GM18858 (cell line): ENCODE data around the gene ERAP2.
"Not testable (repeated sequence)": the region's sequence is repeated elsewhere in the genome, so short reads cannot be mapped to it uniquely, and the experiment has no call there.

Experiments used
- ATAC-seq: cut with Tn5 transposase; IDR thresholded peaks from one replicate; pipeline ENCODE4 v1.9.1; 2021; ENCODE audit not compliant: unreplicated experiment

Gene ERAP2

DNA sequence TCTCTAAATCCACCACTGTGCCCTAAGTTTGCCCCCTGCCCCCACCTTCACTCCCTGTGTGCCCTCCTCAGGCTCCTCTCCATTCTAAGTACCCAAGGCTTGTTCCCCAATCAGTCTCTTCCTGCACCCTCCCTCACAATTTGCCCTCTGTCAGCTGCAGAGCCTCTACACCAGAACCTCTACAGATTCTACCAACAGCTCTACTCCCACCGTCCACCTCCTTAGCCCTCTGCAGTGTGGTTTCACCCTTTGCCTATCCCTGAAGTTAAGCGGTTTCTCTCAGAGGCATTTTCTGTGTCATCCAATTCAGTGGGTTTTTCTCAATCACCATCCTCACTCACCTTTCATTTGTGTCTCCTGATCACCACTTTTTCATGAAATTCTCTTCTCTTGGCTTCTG lies 13.2 kb upstream of the ERAP2 start:
- no peak for ATAC-seq

DNA sequence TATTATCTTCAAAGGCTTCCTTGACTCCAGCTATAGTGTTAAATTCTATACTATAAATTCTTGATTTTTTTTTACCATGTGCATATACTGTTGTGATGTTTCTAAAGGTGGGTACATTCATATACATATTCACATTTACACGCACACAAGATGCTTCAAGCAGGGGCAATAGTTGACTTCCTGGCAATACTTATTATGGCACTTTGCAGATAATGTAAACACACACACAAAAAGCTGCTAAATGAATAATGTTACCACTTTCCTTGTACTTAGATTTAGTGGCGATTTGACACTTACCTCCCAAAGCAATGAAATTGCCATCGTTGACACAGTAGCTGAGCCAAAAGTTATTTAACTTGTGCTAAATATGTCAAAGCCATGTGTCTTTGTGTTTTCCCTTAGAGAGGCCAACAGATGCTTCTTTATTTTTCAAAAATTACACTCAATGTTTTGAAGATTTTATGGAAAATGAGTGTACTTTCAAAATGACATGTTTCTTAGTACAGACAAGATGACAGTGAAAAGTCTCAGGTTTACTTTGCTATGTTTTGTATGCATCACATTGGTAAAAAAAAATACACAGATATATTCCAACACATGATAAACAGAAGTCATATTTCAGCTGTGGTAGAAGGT lies 12.2 kb upstream of the ERAP2 start:
- ATAC-seq: no peak

DNA sequence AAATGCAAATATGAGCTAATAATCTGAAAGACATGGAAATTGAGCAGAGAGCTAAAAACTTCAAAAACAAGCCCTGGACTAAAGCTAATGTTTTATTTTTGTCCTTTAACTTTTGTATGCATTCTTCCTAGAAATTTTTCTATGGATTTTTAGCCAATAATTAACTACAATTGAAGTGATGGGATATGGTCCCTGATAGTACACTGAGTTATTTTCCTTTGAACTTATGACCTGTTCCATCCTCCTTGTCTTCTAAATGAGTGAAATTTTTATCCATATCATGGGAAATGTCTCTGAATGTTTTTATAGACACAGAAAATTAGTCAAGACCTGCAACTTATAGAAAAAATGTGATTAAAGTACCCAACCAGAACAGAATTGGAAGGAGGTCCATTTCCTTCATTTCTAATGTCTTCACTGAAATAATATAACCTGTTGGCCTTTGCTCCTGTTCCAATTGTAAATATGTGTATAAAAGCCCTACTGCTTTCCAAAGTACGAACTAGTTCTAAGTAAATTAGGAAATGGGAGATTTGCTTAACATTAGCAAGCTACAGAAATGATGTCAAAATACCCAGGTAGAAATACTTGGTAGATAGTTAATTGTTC lies 11.3 kb upstream of the ERAP2 start:
- no peak for ATAC-seq

DNA sequence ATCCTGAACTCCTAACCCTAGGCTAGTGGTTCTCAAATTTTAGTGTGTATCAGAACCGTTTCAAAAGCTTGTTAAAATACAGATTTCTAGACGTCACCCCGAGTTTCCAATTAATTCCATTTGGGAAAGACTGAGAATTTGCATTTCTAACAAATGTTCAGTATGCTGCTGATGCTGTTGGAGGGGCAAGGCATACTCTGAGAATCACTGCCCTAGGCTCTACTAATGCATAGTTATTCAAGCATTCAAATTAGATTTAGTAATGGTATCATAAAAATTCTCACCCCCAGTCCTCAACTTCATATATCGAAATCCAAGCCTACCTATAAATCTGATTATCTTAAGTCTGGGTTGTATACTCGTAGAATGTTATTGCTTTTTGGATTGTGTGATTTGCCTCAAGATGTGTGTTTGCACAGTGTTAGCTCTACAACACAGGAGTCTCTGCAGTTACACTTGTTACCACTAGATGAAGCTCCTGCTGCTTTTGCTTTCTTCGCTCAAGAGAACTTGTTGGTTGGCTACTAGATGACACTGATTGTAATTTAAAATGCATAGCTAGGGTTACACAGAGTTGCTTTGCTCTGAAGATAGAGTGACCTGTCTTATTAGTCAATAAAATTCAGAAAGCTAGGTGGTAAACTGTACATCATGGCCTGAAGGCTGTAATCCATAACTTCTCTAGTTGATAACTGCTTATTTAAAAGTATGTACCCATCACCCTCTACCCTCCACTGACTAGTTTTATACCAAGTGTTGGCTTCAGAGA lies 7.5 kb upstream of the ERAP2 start:
- peak; percentile 67 for ATAC-seq

DNA sequence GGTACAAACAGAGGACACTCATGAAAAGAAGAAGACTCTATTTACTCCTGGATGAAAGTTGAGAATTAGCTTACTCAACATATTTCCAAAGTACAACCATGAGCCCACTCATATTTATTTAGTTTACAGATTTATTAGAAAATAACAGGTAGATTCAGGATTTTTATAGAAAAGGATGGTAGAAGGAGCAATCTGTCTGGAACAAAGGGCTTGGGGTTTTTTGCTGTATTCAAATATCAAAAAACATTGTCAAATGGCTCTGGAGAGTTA lies 7.0 kb upstream of the ERAP2 start:
- no peak for ATAC-seq

DNA sequence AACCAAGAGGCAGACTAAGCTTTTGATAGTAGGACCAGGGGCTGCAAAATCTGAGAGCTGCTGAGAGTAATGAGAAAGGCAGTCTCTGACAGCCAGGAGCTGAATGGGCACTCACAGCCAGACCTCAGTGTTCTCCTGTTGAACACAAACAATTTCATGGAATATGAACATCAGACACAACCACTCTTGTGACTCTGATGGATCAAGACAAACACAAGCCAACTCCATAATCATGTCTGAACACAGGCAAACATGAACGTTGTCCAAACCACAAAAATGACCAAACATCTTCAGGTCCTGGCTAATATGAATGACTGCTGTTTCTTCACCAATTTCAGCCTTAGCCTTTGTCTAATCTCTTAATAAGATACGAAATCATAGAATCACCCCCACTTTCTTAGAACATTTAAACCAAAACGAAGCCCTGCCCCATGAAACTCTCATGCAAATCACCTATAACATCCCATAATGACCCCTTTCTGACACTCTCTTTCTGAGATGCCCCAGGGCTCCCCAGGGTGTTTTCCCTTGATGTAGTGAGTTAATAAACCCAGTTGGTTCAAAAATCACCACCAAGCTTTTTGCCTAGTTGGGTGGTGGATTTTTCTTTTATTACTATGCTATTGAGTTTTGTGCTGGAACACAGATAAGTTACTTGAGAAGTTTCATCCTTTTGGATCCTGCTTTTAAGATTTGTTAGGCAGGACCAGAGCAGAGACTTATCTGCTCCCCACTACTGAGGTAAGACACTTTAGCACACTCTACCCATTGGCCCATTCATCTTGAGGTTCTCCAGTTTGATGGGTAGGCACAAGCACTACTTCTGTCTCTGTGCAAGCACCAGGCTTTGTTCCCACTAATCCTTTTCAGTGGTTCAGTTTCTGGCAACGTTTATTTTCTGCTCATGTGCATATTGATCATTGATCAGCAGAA lies 5.9 kb upstream of the ERAP2 start:
- ATAC-seq: peak; percentile 81

DNA sequence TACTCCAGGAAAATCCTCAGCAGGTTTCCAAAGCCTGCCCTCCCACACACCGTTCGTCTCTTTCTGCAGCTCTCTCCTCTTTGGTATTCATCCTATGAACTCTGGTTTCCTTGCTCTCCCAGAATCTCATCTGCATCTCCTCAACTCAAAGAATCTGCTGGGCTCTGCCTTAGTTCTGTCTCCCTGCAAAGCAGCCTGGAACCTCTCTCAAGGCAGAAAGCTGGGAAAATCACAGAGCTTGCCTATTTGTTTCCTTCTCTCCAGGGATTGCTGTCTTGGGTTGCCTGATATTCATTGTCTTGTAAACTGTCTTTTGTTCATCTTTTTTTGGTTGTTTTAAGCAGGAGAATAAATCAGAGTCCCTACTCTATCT lies 5.3 kb upstream of the ERAP2 start:
- ATAC-seq: no peak

DNA sequence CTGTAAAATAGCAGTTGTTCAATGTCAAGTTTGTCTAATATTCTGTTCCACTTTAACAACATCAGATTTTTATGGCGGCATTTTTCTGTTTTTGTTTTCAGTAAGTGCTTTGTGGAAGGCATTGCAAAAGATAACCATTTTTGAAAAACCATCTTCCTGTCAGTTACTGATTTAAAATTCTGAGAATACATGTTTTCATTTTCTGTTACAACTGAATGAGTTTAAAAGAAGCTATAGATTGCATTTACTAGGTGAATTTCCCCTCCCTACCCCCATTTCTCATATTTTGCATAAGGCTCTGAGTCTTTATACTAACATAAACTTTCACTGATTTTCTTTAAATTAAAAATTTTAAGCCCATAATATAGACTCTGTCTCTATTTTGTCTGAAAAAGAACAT lies 4.6 kb upstream of the ERAP2 start:
- ATAC-seq: no peak

DNA sequence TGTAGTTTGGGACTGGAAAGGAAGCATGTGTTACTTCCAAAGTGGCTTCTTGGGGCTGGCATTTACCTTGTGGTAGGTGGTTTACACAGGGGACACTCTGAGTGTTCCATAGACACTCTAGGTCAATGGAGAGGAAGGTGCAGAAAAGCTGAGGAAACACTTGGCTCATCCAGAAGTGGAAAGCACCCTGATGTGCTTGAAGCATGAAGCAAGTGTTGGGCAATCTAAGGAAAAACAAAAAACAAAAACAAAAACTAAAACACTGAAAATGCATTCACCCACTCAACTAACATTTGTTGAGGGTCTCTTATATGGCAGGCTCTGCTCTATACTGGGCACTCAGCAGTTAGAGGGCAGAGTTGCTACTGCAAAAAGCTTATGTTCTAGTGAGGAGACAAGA lies 2.9 kb upstream of the ERAP2 start:
- no peak for ATAC-seq

DNA sequence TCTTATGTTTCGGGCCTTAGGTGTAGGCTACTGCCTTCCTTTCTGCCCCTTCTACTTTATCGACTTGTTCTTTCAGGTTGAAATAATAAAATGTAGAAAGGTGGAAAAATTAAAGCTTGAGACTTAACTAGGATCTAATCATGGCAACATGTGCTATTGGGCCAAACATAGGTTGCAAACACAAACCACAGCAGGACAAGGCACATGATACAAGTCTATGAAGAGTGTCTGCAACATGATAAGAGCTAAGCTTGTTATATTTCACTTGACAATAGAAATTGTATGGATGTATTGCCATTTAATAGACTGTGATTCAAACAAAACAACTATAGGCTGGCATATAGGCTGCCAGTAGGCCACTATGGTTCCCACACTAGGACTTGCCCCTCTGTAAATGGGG lies 1.7 kb upstream of the ERAP2 start:
- ATAC-seq: no peak

DNA sequence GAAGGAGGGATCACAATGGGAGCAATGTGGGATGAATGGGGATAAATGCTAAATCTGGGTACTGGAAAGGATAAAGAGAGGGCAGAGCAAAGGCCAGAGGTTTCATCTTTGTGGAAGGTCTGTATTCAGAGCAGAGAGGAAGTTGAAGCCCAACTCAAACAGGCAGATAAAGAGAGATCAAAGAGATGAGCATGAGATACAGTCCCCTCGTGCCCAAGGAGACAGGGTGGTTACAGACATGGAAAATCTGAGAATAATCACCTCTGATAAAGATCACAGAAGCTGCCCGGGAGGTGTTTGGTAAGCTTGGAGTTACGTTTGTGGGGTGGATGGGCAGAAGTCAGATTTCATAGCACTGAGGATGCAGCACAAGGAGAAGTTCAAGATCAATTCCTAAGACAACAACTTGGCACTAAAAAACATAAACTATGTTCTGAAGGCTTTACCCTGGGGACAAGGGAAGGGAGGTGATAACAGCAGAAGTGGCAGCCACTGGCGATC lies 459 bp upstream of the ERAP2 start:
- ATAC-seq: peak; percentile 4

DNA sequence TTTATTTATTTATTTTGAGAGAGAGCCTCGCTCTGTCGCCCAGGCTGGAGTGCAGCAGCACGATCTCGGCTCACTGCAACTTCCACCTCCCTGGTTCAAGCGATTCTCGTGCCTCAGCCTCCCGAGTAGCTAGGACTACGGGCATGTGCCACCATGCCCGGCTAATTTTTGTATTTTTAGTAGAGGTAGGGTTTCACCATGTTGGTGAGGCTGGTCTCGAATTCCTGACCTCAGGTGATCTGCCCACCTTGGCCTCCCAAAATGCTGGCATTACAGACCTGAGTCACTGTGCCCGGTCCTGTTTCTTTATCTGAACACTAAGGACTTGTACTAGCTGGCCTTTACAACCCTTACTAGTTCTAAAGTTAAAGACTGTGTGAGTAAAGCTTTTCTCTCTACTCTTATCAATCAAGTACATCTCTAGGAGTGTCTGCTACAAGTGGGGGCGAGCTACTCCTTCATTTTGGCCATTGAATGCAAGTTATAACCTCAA lies 723 bp downstream of the ERAP2 start:
- not testable (repeated sequence) for ATAC-seq

DNA sequence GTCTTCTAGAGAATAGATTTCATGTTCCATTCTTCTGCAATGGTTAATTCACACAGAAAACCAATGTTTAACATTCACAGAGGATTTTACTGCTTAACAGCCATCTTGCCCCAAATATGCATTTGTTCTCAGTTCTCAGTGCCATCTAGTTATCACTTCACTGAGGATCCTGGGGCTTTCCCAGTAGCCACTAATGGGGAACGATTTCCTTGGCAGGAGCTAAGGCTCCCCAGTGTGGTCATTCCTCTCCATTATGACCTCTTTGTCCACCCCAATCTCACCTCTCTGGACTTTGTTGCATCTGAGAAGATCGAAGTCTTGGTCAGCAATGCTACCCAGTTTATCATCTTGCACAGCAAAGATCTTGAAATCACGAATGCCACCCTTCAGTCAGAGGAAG lies 3.4 kb downstream of the ERAP2 start:
- no peak for ATAC-seq

DNA sequence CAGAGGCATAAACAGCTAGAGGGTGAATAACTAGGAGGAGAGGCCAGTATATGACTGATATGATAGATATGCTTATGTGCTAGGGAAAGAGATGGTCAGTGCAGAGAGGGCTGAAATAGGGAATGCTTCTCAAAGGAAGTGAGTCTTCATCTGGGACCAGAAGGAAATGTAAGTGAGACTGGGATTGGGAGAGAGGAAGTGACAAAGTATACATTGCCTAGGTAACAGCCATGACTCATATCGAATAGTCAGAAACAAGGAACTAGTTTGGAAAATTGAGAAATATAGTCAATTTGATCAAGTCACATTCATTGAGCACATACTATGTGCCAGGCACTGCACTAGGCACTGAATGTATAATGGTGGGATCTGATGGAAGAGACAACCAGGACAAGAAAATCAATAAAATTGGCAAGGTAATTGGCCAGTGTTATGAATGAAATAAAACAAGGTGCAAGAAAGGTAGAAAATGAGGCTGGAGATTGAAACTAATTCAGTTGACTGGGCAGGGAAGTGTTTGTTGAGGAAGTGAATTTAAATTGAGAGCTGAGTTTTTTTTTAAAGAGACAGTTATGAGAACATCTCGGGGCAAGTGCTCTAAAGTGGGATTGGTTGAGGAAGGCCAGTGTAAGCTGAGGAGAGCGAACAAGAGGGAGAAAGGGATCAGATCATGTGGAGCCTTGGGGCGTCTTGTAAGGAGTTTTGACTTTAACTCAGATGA lies 4.3 kb downstream of the ERAP2 start:
- ATAC-seq: no peak

DNA sequence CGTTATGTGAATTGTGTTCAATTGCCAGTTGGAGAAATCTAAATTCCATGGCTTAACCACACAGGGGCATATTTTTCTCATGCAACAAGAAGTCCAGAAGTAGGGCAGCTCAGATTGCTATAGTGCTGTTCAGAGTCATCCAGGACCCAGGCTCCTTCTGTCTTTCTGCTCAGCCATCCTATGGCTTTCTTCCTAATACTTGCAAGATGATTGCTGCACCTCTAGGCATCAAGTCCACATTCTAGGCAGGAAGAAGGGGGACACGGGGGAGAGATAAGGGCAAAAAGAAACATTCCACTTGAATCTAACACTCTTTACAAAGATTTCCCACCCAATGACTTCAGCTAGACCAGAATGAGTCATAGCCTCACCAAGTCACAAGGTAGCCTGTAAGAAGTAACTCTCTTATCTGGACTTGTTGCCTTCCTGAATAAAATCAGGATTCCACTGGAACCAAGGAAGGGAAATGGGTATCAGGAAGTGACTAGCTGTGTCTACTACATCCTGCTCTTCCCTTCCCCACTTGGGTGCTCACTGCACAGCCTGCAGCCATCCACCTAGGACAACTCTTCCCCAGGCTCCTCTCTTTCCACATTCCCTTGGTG lies 5.3 kb downstream of the ERAP2 start:
- no peak for ATAC-seq

DNA sequence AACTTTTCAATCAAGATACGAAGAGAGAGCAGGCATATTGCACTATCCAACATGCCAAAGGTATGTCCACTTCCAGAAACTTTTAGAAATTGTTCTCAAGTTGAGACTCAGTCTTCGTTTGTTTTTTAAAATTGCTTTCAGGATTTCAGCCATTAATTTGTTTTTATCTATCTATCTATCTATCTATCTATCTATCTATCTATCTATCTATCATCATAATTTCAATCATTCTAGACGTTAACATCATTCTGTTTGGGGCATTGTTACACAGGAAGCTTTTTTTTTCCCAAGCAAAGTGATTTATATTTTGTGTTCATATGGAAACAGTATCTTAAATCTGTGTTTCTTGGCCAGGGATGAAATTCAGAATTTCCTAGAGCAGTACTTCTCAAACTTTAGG lies 7.6 kb downstream of the ERAP2 start:
- ATAC-seq: no peak

DNA sequence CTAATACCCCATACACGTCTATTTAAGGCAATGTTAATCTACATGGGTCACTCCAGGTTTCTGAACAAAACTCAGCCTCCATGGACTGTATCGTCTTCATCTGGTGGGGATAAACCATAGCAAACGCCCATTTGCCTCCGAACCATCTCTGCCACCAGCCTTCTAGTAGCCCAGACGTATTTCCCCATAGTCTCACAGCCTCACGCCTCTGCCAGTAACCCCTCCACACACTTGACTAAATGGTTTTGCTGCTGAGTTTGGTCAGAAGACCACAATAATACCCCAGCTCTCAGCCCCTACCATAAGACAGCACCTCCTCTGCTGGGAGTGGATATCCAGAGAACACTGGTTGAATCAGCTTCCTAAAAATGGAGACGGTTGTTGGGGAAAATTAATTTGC lies 8.7 kb downstream of the ERAP2 start:
- ATAC-seq: no peak

DNA sequence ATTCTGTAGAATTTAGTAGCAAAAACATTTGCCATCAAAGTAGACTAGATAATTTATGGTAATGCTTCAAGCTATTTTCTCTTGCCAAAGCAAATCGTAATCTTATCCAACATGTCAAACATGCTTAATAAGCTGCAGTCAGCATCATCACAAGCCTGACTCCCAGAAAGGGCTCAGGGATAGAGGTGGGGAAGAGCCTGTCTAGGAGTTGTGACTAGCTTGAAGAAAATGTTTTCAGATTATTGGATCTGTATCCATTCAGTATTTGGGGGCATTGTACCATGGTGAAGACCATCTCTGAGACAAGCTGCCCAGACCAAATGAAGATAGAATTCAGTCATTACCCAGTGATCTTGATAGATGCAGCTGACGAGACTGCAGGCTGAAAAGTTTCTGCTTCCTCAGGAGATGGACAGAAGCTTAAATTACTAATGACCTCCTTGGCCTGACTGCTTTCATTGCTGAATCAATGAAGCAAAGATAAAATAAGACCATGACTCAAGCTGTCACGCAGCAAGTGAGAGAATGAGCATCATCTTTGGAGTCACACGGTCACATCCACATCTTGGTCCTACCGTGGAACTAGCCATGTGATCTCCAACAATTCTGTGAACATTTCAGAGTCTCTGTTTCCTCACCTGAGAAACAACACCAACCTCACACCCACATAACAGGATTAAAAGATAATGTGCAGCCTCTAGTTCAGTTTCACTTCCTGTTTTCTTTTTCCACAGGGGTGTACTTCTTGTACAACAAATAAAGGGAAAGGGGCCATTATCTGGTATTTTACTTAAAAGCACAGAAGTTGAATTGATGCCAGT lies 9.4 kb downstream of the ERAP2 start:
- ATAC-seq: peak; percentile 82

DNA sequence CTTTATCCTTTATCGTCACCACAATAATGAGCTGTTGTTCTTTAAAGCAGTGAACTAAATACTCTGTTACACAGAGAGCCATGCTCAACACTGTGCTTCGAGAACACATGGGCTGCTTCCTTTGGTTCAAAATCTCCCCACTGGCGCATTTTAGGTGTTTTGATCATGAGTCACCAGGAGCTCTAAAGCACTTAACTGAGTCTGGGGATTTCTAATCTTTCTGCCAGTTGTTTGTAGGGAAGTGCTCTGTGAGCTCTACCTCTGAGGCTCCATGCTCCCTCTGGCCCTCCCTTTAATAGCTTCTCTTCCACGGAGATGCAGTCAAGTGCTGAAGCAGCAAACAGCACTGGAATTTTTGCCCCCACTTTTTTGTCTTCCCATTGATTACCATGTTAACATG lies 17.0 kb downstream of the ERAP2 start:
- ATAC-seq: no peak
